ENCODE data around the gene CROCC2.

Gene CROCC2

GRCh38 chr2:240876035-240876474, 30.1 kb upstream of the CROCC2 start:
- no peak overlapping the region for H3K4me3 ChIP-seq (replicated peaks in 1 of 2; ENCODE audit: low read depth in 2 of 2, low read length in 2 of 2)
- DNase-seq (ENCODE audit: low read depth in 2 of 2): no peak
- TF ChIP-seq CTCF (IDR thresholded peaks at IDR 0.05; ENCODE audit: low read depth, low read length): no peak

- H3K4me3 ChIP-seq (replicated peaks in 1 of 2; ENCODE audit: low read depth in 2 of 2, low read length in 2 of 2): no peak overlapping the region
- TF ChIP-seq CTCF (IDR thresholded peaks at IDR 0.05; ENCODE audit: low read depth, low read length): no peak
- DNase-seq (ENCODE audit: low read depth in 2 of 2): no peak
Observed at GRCh38 chr2:240876475-240877251, 29.5 kb upstream of the CROCC2 start.

- TF ChIP-seq CTCF (IDR thresholded peaks at IDR 0.05; ENCODE audit: low read depth, low read length): no peak
- DNase-seq (ENCODE audit: low read depth in 2 of 2): no peak
- no peak overlapping the region for H3K4me3 ChIP-seq (replicated peaks in 1 of 2; ENCODE audit: low read depth in 2 of 2, low read length in 2 of 2)
Observed at GRCh38 chr2:240877460-240878340, 28.4 kb upstream of the CROCC2 start.

- no peak for TF ChIP-seq CTCF (IDR thresholded peaks at IDR 0.05; ENCODE audit: low read depth, low read length)
Observed at GRCh38 chr2:240878341-240878936, 27.7 kb upstream of the CROCC2 start.

GRCh38 chr2:240879105-240879504, 27.0 kb upstream of the CROCC2 start:
- H3K4me3 ChIP-seq (replicated peaks in 1 of 2; ENCODE audit: low read depth in 2 of 2, low read length in 2 of 2): no peak overlapping the region
- DNase-seq (ENCODE audit: low read depth in 2 of 2): no peak
- no peak for TF ChIP-seq CTCF (IDR thresholded peaks at IDR 0.05; ENCODE audit: low read depth, low read length)

More at GRCh38 chr2:240878341-240878936, 27.7 kb upstream of the CROCC2 start:
- no peak overlapping the region for H3K4me3 ChIP-seq (replicated peaks in 1 of 2; ENCODE audit: low read depth in 2 of 2, low read length in 2 of 2)
- no peak for DNase-seq (ENCODE audit: low read depth in 2 of 2)

- no peak overlapping the region for H3K4me3 ChIP-seq (replicated peaks in 1 of 2; ENCODE audit: low read depth in 2 of 2, low read length in 2 of 2)
- no peak for TF ChIP-seq CTCF (IDR thresholded peaks at IDR 0.05; ENCODE audit: low read depth, low read length)
- DNase-seq (ENCODE audit: low read depth in 2 of 2): no peak
Observed at GRCh38 chr2:240881913-240882312, 24.2 kb upstream of the CROCC2 start.

Measured in cardiac fibroblast (primary cell).